BJ (cell line): ENCODE results near the gene SMG6. TPM values are rescaled to one million over a fixed set of nuclear protein-coding genes. Genes with fewer than 3 reads are reported as not detected.
"Not testable (repeated sequence)": the region's sequence is repeated elsewhere in the genome, so short reads cannot be mapped to it uniquely, and the experiment has no call there.

Experiments
- CTCF ChIA-PET: fragments of 350-600 bp; formaldehyde crosslinking; extraction: SDS; loops from one replicate; lab custom pipeline; 2021; ENCODE audit warnings: antibody characterized with exemption, inconsistent platforms; lab: Yijun Ruan, JAX
- POLR2A ChIA-PET: fragments of 300-600 bp; sonication (Branson Sonifier 250); formaldehyde crosslinking; extraction: SDS; loops from one replicate; lab custom pipeline; 2021; ENCODE audit warnings: antibody characterized with exemption; lab: Charles Lee
- DNase-seq: peaks from one replicate; pipeline ENCODE4 v3.0.0-alpha.2; 2011; ENCODE audit warnings: low read depth
- H3K27me3 ChIP-seq: 2 replicates; pipeline ENCODE4 v1.6.0; 2011; ENCODE audit warnings: low read length; ENCODE audit not compliant: control insufficient read depth, insufficient read depth
- H3K36me3 ChIP-seq: 2 replicates; pipeline ENCODE4 v1.5.1; 2011; ENCODE audit warnings: low read length; ENCODE audit not compliant: control insufficient read depth, insufficient read depth
- H3K4me3 ChIP-seq: 2 replicates; pipeline ENCODE4 v1.5.1; 2011; ENCODE audit warnings: low read depth, mild to moderate bottlenecking, control low read depth, low read length
- CTCF ChIP-seq: IDR thresholded peaks from 2 replicates; pipeline ENCODE4 v1.5.1; 2011; ENCODE audit warnings: low read depth, mild to moderate bottlenecking, control low read depth, inconsistent platforms, low read length, moderate library complexity; ENCODE audit not compliant: insufficient read depth
- polyA plus RNA-seq: library from polyadenylated mRNA; depleted of rRNA; stranded (reverse); fragments of >200 nt; gene quantifications from 2 replicates; pipeline ENCODE4 v1.2.3, GENCODE V29; 2011

SMG6 gene
- polyA plus RNA-seq, 1 experiment, result 29.7 TPM

- CTCF ChIA-PET, result interaction anchor here (1.0 to 1.2 kb wide), 2 partner anchors 11 to 27 kb away, joined by 4 to 6 read pairs; no protein-coding TSS in a partner anchor
- no peak for TF ChIP-seq CTCF
- POLR2A ChIA-PET, result no interaction called here
Measured at GRCh38 chr17:2271985-2272702, 31.4 kb downstream of the SMG6 start.

GRCh38 chr17:2267354-2267753 lies 36.2 kb downstream of the SMG6 start:
- CTCF ChIA-PET, result interaction anchor here (0.7 to 2.5 kb wide), 2 partner anchors 16 to 23 kb away, joined by 3 to 8 read pairs; no protein-coding TSS in a partner anchor
- POLR2A ChIA-PET, result no interaction called here
- H3K4me3 ChIP-seq, result no peak overlapping the region
- DNase-seq, result no peak
- no peak for TF ChIP-seq CTCF
- H3K27me3 ChIP-seq, result no peaks in the 10 kb centered on the region
- H3K36me3 ChIP-seq, result 0 out of 2 replicates have a peak, but pooled peaks cover 5% of the 10 kb centered on the region

More at GRCh38 chr17:2271985-2272702, 31.4 kb downstream of the SMG6 start:
- no peak for DNase-seq
- Histone ChIP-seq H3K36me3 (peaks cover 7% of the 10 kb centered on the region), H3K27me3 (no peaks in the 10 kb centered on the region), H3K4me3 (no peak overlapping the region)

GRCh38 chr17:2266865-2267228 lies 36.7 kb downstream of the SMG6 start:
- ChIA-PET POLR2A (no interaction called here), CTCF (no interaction called here)
- no peak for TF ChIP-seq CTCF
- Histone ChIP-seq H3K4me3 (no peak overlapping the region), H3K36me3 (0 out of 2 replicates have a peak, but pooled peaks cover 2% of the 10 kb centered on the region), H3K27me3 (no peaks in the 10 kb centered on the region)
- DNase-seq, result no peak

- TF ChIP-seq CTCF, result no peak
- Histone ChIP-seq H3K36me3 (0 out of 2 replicates have a peak, but pooled peaks cover 2% of the 10 kb centered on the region), H3K27me3 (no peaks in the 10 kb centered on the region), H3K4me3 (no peak overlapping the region)
- CTCF ChIA-PET, result no interaction called here
- POLR2A ChIA-PET, result interaction anchor here (0.7 kb wide), 1 partner anchor 38 kb away, joined by 5 read pairs; no protein-coding TSS in a partner anchor
- DNase-seq, result no peak
Measured at GRCh38 chr17:2266045-2266864, 37.3 kb downstream of the SMG6 start.

- H3K27me3 ChIP-seq, H3K36me3 ChIP-seq, H3K4me3 ChIP-seq, DNase-seq: not testable (repeated sequence)
- ChIA-PET POLR2A (interaction anchor here (0.7 kb wide), 1 partner anchor 39 kb away, joined by 5 read pairs; no protein-coding TSS in a partner anchor), CTCF (interaction anchor here (1.2 to 4.1 kb wide), 2 partner anchors 20 to 211 kb away, joined by 3 to 21 read pairs; no protein-coding TSS in a partner anchor)
Measured at GRCh38 chr17:2265166-2265565, 38.4 kb downstream of the SMG6 start.
